PC-3 (cell line): Measurements from ENCODE around the gene SLC13A1. TPM values are rescaled to one million over a fixed set of nuclear protein-coding genes. Genes with fewer than 3 reads are reported as not detected.
A peak's percentile ranks its signal among the peaks of the same experiment; 100 is the strongest.

Source experiments
- ATAC-seq: fragments of 200-7000 bp; cut with Tn5 transposase; 2 replicates; pipeline ENCODE4 v1.9.1; 2020; ENCODE audit warnings: mild to moderate bottlenecking, moderate library complexity
- BruUV-seq: library from RNA; stranded (reverse); fragments of 400-500 nt; replicated peaks from 2 replicates; lab custom pipeline; 2021; lab: Mats Ljungman, UMichigan
- CTCF ChIA-PET: fragments of 300-600 bp; sonication (Branson Sonifier 250); formaldehyde crosslinking; loops from one replicate; lab custom pipeline; 2022; ENCODE audit warnings: antibody characterized with exemption; lab: Charles Lee
- POLR2A ChIA-PET: fragments of 300-600 bp; sonication (Branson Sonifier 250); formaldehyde crosslinking; loops from one replicate; lab custom pipeline; 2022; ENCODE audit warnings: antibody characterized with exemption; ENCODE audit not compliant: unreplicated experiment; lab: Charles Lee
- DNase-seq: peaks from one replicate; pipeline ENCODE4 v3.0.0-alpha.2; 2015
- H2AFZ ChIP-seq: fragments of 300-600 bp; sonication (generic); 2 replicates; pipeline ENCODE4 v1.6.0; 2016; ENCODE audit warnings: antibody characterized with exemption, low read length
- H3F3A ChIP-seq: fragments of 300-600 bp; sonication (generic); one replicate; pipeline ENCODE4 v1.6.0; 2017; ENCODE audit warnings: antibody characterized with exemption, low read length, control low read depth, mild to moderate bottlenecking; ENCODE audit not compliant: unreplicated experiment
- H3K27ac ChIP-seq: fragments of 300-600 bp; sonication (generic); 2 replicates; pipeline ENCODE4 v1.5.1; 2016; ENCODE audit warnings: mild to moderate bottlenecking, low read length
- H3K27me3 ChIP-seq: fragments of 300-600 bp; sonication (generic); 2 replicates; pipeline ENCODE4 v1.6.1; 2016; ENCODE audit warnings: low read length, mixed read lengths
- H3K36me3 ChIP-seq: fragments of 300-600 bp; sonication (generic); 2 replicates; pipeline ENCODE4 v1.6.1; 2016; ENCODE audit warnings: low read depth, mixed run types, low read length, mixed read lengths
- H3K4me1 ChIP-seq: fragments of 300-600 bp; sonication (generic); 2 replicates; pipeline ENCODE4 v1.5.1; 2016; ENCODE audit warnings: low read length; ENCODE audit not compliant: insufficient read depth
- H3K4me2 ChIP-seq: fragments of 300-600 bp; sonication (generic); 2 replicates; pipeline ENCODE4 v1.6.0; 2016; ENCODE audit warnings: low read length
- H3K4me3 ChIP-seq: fragments of 300-600 bp; sonication (generic); 2 replicates; pipeline ENCODE4 v1.5.1; 2016; ENCODE audit warnings: mild to moderate bottlenecking, low read length, mixed read lengths
- H3K79me2 ChIP-seq: fragments of 300-600 bp; sonication (generic); 2 replicates; pipeline ENCODE4 v1.6.1; 2017; ENCODE audit warnings: low read length, mixed read lengths
- H3K9ac ChIP-seq: fragments of 300-600 bp; sonication (generic); 2 replicates; pipeline ENCODE4 v1.6.0; 2016; ENCODE audit warnings: mild to moderate bottlenecking, low read length
- H3K9me2 ChIP-seq: fragments of 300-600 bp; sonication (generic); replicated peaks from 2 replicates; pipeline ENCODE4 v1.6.1; 2016; ENCODE audit warnings: mixed run types, low read length, mixed read lengths
- H3K9me3 ChIP-seq: fragments of 300-600 bp; sonication (generic); 2 replicates; pipeline ENCODE4 v1.6.1; 2016; ENCODE audit warnings: low read length, mixed read lengths
- H4K20me1 ChIP-seq: fragments of 300-600 bp; sonication (generic); 2 replicates; pipeline ENCODE4 v1.6.1; 2016; ENCODE audit warnings: low read length, mixed read lengths
- EZH2 ChIP-seq: fragments of 300-600 bp; sonication (generic); IDR thresholded peaks from one replicate; pipeline ENCODE4 v1.6.1; 2017; ENCODE audit warnings: antibody characterized with exemption, mild to moderate bottlenecking, low read length; ENCODE audit not compliant: unreplicated experiment
- EZH2phosphoT487 ChIP-seq: fragments of 300-600 bp; sonication (generic); IDR thresholded peaks from 2 replicates; pipeline ENCODE4 v1.6.1; 2018; ENCODE audit warnings: mild to moderate bottlenecking, antibody characterized with exemption, low read length, borderline replicate concordance
- intact Hi-C: fragments of 100-400 bp; cut with micrococcal nuclease; formaldehyde crosslinking; loops from 2 replicates; pipeline ENCODE4 v1.9.0; 2023
- total RNA-seq: library from RNA; depleted of rRNA; stranded (reverse); fragments of >200 nt; gene quantifications from 2 replicates; pipeline ENCODE4 v1.2.3, GENCODE V29; 2014
- TF ChIP-seq, protein P1 (sequence below): fragments of 300-600 bp; sonication (generic); conservative IDR thresholded peaks from 2 replicates; pipeline ENCODE4 v1.5.1; 2017; ENCODE audit warnings: antibody characterized with exemption, low read depth, mild to moderate bottlenecking, low read length

The SLC13A1 gene
- total RNA-seq, 1 experiment from 2014 or later, result not detected

DNA sequence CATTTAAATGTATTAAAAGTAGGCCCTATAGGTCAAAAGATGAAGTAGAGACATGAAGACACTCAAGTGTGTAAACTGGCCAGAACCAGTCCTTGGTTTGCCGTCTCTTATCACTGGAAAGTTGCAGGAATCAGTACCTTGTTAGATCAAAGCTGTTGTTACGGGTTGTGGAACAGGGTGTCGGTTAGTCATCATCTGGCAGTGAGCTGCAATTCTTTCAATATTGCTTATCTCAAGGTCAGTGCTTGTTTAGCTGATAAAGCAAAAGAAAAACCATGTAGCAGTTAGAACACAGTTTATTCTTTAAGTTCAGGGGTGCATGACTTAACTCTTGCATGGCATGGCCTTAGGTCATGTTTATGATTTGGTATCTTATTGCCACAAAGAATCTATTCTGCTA lies 10.0 kb upstream of the SLC13A1 start:
- Histone ChIP-seq H3K4me2 (no peak overlapping the region), H3K9me2 (no peaks in the 10 kb centered on the region), H3F3A (no peaks in the 10 kb centered on the region), H3K27me3 (no peaks in the 10 kb centered on the region), H2AFZ (no peak overlapping the region), H3K79me2 (no peaks in the 10 kb centered on the region), H3K4me1 (no peaks in the 10 kb centered on the region), H3K4me3 (no peak overlapping the region), H4K20me1 (no peaks in the 10 kb centered on the region), H3K36me3 (no peaks in the 10 kb centered on the region), H3K9me3 (no peaks in the 10 kb centered on the region), H3K27ac (no peak overlapping the region), H3K9ac (no peak overlapping the region)
- POLR2A ChIA-PET, result no interaction called here
- TF ChIP-seq EZH2, result no peak
- TF ChIP-seq EZH2phosphoT487, result no peak
- CTCF ChIA-PET, result no interaction called here
- DNase-seq (no peak), ATAC-seq (no peak)
- BruUV-seq, result no TSS peak
- intact Hi-C loops, result loop anchor here (2.0 kb wide), 1 partner anchor 157 kb away; no protein-coding TSS in a partner anchor

DNA sequence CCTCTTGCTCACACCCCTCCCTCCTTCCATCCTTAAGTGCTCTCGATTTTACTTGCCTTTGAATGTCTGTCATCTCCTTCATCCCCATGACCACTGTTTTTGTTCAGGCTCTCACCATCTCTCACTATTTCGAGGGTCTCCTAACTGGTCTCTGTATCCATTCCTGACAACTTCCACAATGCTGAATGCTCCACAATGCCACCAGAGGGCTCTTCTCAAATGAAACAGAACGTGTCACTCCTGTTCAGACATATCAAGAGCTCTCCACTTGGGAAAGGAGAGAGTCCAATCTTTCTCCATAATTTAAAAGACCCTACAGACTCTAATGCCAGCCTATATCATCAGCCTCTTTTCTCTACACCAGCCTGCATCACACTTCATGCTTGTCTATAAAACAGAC lies 9.0 kb upstream of the SLC13A1 start:
- Histone ChIP-seq H3K9me2 (no peaks in the 10 kb centered on the region), H3K27me3 (no peaks in the 10 kb centered on the region), H3K4me2 (no peak overlapping the region), H3F3A (no peaks in the 10 kb centered on the region), H4K20me1 (no peaks in the 10 kb centered on the region), H3K4me3 (no peak overlapping the region), H3K4me1 (no peaks in the 10 kb centered on the region), H3K79me2 (no peaks in the 10 kb centered on the region), H2AFZ (no peak overlapping the region), H3K9me3 (no peaks in the 10 kb centered on the region), H3K27ac (no peak overlapping the region), H3K9ac (no peak overlapping the region), H3K36me3 (no peaks in the 10 kb centered on the region)
- ChIA-PET CTCF (interaction anchor here (0.7 to 1.6 kb wide), 2 partner anchors 54 to 158 kb away, joined by 3 to 15 read pairs; no protein-coding TSS in a partner anchor), POLR2A (no interaction called here)
- peak; percentile 35 for DNase-seq
- no peak for ATAC-seq
- BruUV-seq, result no TSS peak
- no peak for TF ChIP-seq EZH2
- TF ChIP-seq EZH2phosphoT487, result no peak
- TF ChIP-seq, protein P1, sequence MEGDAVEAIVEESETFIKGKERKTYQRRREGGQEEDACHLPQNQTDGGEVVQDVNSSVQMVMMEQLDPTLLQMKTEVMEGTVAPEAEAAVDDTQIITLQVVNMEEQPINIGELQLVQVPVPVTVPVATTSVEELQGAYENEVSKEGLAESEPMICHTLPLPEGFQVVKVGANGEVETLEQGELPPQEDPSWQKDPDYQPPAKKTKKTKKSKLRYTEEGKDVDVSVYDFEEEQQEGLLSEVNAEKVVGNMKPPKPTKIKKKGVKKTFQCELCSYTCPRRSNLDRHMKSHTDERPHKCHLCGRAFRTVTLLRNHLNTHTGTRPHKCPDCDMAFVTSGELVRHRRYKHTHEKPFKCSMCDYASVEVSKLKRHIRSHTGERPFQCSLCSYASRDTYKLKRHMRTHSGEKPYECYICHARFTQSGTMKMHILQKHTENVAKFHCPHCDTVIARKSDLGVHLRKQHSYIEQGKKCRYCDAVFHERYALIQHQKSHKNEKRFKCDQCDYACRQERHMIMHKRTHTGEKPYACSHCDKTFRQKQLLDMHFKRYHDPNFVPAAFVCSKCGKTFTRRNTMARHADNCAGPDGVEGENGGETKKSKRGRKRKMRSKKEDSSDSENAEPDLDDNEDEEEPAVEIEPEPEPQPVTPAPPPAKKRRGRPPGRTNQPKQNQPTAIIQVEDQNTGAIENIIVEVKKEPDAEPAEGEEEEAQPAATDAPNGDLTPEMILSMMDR, result peak; percentile 58
- intact Hi-C loops, result loop anchor here (2.0 kb wide), 1 partner anchor 158 kb away; no protein-coding TSS in a partner anchor

DNA sequence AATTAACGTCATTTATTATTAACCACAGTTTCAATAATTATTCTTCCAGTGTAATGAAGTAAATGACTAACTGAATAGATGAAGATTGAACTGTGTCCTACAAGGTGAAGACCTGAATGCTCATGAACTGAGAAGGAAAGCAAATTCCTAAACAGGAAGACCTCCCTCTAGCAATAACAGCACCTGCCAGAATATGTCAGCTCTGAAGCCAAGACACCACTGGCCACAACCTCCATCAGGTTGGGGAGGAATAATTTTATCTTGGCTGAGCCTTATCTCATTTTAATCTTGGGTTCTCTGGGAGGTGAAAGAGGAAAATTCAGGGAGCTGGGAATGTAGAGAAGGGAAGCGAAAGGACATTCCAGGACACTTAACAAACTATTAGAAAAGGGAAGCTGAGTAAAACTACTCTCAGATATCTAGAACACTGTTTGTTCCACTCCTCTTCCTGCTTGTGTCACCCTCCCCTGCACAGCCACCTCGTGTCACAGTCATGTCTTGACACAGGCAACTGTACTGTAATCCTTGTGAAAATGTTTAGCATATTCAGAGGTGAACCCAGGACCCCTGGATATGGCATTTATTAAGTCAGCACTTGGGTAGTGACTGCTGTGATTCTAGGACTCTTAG lies 4.6 kb upstream of the SLC13A1 start:
- Histone ChIP-seq H2AFZ (no peak overlapping the region), H3K4me1 (no peaks in the 10 kb centered on the region), H4K20me1 (no peaks in the 10 kb centered on the region), H3K4me3 (no peak overlapping the region), H3K9ac (no peak overlapping the region), H3K9me2 (no peaks in the 10 kb centered on the region), H3K4me2 (no peak overlapping the region), H3K27me3 (no peaks in the 10 kb centered on the region), H3K9me3 (no peaks in the 10 kb centered on the region), H3K79me2 (no peaks in the 10 kb centered on the region), H3F3A (no peaks in the 10 kb centered on the region), H3K36me3 (no peaks in the 10 kb centered on the region), H3K27ac (no peak overlapping the region)
- ChIA-PET CTCF (no interaction called here), POLR2A (no interaction called here)
- TF ChIP-seq EZH2phosphoT487, result no peak
- no peak for TF ChIP-seq EZH2
- TF ChIP-seq, protein P1, result no peak
- intact Hi-C loops, result no loop called here
- no TSS peak for BruUV-seq
- ATAC-seq (no peak), DNase-seq (no peak)
